H1 (cell line): ENCODE measurements around the gene MGST1. TPM values are rescaled to one million over a fixed set of nuclear protein-coding genes. Genes with fewer than 3 reads are reported as not detected.

Source experiments
- PHF8 ChIP-seq: fragments of 200-600 bp; sonication (generic); conservative IDR thresholded peaks from 2 replicates; pipeline ENCODE4 v1.7.1; 2012; ENCODE audit warnings: low read depth, mild to moderate bottlenecking, inconsistent platforms, low read length, moderate library complexity
- RAD21 ChIP-seq, 2 experiments: IDR thresholded peaks in 1 of 2; conservative IDR thresholded peaks in 1 of 2; 2 replicates each; pipeline ENCODE4 v1.6.1; 2011; ENCODE audit warnings: low read depth in 2 of 2, low read length in 2 of 2, improper control_type of control experiment in 1 of 2, inconsistent platforms in 1 of 2, mild to moderate bottlenecking in 1 of 2, moderate library complexity in 1 of 2
- RNF2 ChIP-seq: fragments of 200-900, 300-1000 bp; sonication (generic); IDR thresholded peaks from 2 replicates; pipeline ENCODE4 v1.7.1; 2016; ENCODE audit warnings: borderline replicate concordance, low read depth, mild to moderate bottlenecking, antibody characterized with exemption, low read length; ENCODE audit not compliant: poor library complexity, severe bottlenecking; ENCODE audit errors: missing control alignments
- polyA plus RNA-seq, 7 experiments: library from polyadenylated mRNA; depleted of rRNA in 3 of 7; stranded (reverse) in 5 of 7; unstranded in 2 of 7; fragments of >200 nt in 5 of 7; fragments of 200-250 nt in 2 of 7; gene quantifications; 1 replicate in 5 of 7; 2 replicates in 1 of 7; 4 replicates in 1 of 7; pipeline versions ENCODE4 v1.2.1 to v1.2.3, GENCODE V29; 2011 to 2013; ENCODE audit warnings: missing spikeins in 2 of 7, mixed read lengths in 2 of 7
- total RNA-seq: library from RNA; stranded (reverse); fragmentation: NEBNext Ultra II Directional; extraction: Animal tissue kit (Norgen Biotek cat#: 25700); gene quantifications from 2 replicates; pipeline ENCODE4 v1.2.1, GENCODE V29; 2021

Gene MGST1
- total and polyA plus RNA-seq, 2 of the 8 experiments (the other 6 are each of a cell fraction or from before 2014, with no cell fraction given) = 442 to 478 TPM

- no peak for TF ChIP-seq RAD21 (IDR thresholded peaks at IDR 0.05 in 1 of 2, conservative IDR thresholded peaks at IDR 0.05 in 1 of 2; ENCODE audit: low read depth in 2 of 2, low read length in 2 of 2)
- no peak for TF ChIP-seq RNF2
- TF ChIP-seq PHF8 = no peak
These were observed 15.1 kb downstream of the MGST1 start (continued) for GRCh38 chr12:16362550-16362949.
